HG02610 (cell line): Measurements from ENCODE around the gene SWSAP1.

ENCODE experiments used
- ATAC-seq: cut with Tn5 transposase; IDR thresholded peaks from one replicate; pipeline ENCODE4 v1.9.1; 2021; ENCODE audit warnings: mild to moderate bottlenecking, moderate library complexity; ENCODE audit not compliant: unreplicated experiment

Gene SWSAP1

DNA sequence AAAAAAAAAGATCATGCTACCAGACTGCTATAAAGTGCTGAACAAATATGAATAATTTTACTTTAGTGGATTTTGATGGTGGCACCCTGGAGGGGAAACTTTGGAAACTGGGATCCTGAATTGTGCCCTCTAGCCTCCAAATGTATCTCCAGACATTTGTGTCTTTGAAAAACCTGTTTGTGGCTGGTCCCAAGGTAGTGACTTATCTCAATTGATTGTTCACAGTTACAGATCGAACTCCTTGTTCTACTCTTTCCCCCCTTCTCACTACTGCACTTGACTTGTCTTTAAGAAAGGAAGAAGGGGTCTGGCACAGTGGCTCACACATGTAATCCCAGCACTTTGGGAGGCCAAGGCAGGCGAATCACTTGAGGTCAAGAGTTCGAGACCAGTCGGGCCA, 34.1 kb downstream of the SWSAP1 start:
- no peak for ATAC-seq

DNA sequence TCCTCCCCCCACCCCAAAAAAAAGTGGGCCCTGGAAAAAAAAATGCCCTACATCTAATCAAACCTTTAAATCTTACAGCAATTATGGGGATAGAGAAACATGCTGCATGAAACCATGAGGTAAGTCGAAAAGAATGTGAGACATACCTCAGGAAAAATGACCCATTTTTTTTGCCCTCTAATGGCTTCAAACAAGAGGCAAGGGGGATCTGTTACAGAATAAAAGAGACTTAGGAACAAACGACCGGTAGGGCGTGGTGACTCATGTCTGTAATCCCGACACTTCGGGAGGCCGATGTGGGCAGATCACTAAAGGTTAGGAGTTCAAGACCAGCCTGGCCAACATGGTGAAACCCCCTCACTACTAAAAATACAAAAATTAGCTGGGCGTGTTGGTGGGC, 36.2 kb downstream of the SWSAP1 start:
- ATAC-seq: no peak

DNA sequence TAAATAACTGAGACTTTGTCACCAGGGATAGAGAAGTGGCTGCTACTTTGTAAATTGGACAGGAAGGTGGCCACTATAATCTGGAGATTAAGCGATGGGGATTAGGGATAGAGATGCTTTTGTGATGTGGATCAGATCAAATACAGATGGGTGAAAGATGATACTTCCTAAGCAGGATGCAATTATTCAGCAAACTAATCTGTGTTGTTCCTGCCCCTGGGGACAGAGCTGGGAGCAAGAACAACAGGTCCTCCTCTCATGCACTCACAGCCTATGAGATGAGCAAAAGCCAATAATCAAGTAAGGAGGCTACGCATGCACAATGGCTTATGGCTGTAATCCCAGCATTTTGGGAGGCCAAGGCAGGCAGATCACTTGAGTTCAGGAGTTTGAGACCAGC, 40.1 kb downstream of the SWSAP1 start:
- no peak for ATAC-seq

DNA sequence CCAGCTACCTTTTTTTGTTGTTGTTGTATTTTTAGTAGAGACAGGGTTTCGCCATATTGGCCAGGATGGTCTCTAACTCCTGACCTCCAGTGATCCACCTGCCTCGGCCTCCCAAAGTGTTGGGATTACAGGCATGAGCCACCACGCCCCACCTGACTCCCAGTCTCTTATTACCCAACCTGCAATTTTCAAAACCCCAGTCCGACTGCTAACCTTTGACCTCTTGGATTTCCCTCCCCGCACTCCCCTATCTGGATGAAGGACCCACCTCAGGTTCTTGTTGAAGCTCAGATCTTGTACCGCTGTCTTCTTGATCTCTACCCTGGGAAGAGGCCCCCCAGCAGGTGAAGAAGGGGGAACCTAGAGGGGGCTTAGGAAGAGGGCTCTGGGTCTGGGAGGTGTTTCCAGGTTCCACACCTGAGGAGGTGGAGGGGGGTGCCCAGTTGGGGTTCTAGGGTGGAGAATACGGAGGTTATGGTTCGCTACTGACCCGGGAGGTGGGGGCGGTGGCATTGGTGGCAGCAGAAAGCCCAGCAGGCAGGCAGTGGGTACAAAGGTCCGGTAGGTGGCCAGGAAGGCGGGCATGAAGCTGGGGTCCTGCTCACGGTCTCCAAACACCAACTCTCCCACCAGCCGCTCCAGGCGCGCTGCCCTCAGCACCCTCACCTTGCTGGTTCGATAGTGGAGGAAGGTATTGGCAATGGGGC, 42.0 kb downstream of the SWSAP1 start:
- ATAC-seq: no peak

DNA sequence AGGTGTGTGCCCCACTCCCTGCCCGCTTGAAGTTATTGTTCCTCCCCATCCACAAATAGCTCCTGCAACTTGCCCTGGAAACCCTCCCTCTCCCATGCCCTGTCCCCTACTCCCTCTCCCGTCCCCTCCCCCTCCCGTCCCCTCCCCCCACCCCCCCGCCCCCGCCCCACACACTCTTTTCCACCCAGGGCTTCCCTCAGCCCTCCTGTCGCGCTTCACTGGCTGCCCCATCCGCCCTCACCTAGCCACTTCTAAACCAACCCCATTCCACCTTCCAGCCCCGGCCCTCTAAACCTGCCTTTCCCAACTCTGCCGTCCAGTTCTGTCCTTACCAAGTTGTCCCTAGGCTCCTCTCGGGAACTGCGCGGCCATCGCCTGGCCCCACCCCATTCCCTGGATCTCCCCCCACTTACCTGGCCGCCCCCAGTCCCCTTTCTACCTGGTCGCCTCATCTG, 43.7 kb downstream of the SWSAP1 start:
- no peak for ATAC-seq

DNA sequence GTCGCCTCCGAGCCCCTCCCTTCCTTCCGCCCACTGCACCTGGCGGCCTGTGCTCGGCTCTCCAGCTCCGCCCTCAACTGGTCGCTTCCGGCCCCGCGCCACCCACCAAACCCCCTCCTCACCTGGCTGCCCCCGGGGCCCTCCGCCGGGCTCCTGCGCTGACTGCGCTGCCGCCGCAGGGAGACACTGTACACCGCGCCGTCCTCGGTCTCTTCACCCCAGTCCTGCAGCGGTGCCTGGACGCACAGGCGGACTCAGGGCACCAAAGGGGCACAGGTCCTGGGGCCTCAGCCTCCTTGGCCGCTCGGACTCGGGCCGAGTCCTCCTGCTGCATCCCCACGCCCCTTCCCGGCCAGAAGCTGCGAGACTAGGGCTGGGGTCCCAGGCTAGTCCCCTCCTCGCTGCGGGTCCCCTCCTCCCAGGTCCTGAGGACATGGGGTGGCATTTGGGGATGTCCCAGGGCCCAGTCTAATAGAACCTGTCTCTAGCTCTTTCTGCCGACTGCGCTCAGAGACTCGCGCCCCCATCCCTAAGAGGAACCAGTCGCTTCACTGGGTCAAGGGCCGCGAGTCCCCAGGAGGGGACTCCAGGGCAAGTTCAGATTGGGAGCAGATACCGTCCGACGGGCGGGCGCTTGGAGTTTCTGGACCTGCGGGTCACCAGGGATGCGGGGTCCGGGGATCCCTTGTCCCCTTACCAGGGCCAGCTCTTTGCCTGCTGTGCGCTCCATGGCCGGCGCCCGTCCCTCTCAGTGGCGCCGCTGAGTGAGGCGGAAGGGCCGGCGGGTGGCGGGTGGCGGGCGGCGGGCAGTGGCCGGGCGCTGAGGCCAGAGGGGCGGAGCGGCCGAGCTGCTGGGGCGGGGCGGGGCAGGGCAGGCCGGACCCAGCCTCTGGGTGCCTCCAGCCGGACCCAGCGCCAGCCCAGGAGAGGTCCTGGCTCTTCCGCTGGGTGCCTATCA, 44.4 kb downstream of the SWSAP1 start, which contains the start of gene RGL3:
RGL3 (minus strand) TSS at position 766 of the 958 bp plus-strand sequence; CDS start at position 730, 36 bp downstream.
- ATAC-seq: no peak

DNA sequence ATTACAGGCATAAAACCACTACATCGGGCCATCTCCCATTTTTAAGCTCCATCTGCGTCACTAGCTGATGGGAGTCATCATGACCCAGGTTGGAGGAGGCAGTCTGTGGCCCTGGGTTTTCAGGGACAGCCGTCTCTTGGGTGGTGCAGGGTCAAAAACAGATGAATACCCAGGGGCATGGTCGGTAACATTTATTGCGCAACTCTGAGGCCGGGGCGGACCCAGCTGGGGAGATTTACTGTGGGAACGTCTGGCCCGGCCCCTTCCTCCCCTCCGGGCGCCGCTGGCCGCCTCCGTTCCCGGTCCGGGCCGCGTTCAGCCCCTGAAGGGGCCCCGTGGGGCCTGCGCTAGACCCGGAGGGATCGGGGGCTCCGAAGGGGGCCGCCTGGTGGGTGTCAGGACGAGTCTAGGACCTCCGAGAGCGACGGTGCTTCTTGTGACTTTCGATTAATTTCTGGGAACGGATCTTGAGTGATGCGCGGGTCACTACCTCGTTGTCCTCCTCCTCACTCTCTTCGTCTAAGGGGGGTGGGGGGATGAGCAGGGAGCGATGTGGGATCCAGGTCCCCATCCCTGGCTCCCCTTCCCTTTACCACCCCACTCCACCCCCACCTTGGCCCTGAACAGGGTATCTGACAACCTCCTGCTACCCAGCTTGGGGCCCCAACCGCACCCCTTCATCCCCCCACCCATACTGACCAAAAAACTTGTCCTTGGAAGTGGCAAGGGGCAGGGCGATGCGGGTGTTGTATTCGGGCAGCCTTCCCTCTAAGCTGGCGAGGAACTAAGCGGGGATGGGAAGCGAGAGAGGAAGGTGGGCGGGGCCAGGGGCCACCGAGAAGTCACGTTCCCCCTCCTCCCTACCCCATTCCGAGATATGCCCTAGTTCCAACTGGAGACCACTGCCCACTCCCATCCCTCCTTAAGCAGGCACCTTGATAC, 46.2 kb downstream of the SWSAP1 start:
- no peak for ATAC-seq

DNA sequence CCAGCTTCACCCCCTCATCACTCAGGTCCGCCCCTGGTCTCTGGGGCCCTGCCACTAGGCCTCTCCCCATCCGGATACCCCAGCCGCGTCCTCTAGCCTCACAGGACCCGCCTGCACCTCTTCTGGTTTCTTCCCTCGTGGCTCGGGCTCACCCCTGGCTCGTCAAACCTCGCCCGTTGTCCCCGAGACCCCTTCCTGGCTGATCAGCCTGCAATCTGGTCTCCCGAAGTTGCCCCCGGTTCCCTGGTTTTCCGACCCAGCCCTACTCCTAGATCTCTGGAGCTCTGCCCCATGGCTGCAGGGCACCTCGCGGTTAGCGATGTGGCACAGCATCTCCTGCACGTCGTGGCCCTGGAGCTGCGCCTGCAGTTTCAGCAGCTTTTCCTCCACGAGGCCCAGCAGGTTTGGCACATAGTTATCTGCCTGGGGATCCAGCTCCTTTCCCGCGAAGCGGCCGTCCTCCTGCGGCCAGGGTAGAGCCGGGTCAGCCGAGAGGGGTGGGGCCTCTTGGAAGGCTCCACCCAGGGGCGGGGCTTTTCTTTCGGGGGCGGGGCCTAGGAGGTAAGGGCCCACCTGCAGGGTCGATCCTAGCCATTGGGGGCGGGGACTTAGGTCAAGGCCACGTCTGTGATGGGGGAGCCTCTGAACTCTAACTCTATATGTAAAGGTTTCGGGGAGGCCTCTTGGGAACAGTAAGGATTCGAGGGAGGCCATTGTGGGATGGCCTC, 47.1 kb downstream of the SWSAP1 start:
- ATAC-seq: no peak

DNA sequence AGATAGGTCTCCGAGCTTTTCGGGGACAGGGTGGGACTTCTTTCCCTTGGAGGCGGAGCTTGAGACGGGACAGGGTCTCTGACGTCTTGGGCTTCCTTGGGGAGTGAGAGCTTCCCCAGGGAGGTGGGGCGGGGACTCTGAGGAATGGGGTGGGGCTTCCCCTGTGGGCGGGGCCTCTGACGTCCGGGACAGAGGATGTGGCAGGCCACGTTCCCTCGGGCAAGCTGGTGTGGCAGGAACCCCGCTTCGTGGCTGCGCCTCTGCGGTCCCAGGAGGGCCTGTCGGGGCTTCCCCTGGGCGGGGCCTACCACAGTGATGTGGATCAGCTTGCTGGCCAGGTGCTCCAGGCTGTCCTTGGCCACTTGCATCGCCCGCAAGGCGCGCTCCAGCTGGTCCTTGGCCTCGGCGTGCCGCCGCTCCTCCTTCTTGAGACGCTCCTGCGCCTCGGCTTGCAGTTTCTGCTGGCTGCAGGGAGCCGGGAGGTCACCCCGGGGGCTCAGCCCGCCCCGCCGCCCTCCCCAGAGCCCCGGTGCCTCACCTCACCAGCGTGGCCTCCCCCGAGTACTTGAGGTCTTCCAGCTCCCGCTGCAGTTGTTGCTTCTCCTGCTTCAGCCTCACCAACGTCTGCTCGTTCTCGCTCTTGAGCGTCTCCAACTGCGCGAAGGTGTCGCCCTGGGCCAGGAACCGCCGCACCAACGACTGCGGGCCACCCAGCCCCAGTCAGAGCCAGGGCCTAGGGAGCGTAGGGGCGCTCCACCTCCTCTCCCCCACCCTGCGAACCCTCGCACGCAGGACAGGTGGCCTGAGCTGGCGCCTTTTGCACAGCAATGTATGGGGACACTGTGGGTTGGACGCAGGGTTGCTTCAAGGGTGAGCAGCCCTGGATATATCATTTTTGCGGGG, 47.9 kb downstream of the SWSAP1 start:
- peak; percentile 71 for ATAC-seq

DNA sequence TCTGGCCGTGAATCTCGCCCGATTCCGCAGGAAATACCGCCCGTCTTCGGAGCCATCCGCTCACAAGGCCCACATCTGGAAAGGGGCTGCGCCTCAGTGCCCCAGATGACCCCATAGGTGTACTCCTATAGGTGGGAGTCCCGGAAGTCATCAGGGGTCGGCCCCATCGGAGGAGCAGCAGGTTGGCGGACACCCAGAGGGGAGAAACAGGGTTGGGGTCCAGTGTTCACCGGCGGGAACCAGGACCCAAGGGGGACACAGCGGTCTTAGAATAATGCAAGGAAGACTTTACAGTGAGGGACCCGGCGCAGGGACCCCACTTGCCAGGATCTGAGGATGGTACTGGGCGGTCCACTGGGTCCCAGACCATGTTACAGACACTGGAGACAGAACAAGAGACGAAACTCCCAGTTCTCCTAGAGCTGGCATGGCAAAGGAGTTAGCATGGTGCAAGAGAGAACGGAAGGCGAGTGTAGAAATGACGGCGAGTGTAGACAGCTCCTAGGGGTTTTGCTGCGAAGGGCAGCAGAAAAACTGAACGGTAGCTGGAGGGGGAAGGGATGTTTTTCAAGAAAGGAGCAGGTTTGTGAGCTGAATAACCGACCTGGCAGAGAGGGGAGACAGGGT, 48.8 kb downstream of the SWSAP1 start:
- ATAC-seq: no peak

DNA sequence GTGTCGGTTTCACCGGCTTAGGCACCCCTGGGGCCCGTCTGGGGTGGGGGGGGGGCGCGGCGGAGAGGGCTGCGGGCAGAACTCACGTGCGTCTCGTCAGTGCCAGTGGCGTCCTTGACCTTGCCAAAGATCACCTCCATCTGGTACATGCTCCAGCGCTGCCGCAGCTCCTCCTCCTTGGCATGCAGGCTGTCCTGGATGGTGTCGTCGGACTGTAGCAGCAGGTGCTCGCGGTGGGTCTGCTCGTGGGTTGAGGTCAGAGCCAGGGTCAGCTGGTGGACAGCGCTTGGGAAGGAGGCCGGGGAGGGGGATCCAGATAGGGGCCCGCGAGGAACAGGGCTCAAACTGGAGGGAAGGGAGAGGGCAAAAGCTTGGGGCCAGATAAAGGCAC, 49.3 kb downstream of the SWSAP1 start:
- ATAC-seq: no peak
